ENCODE results near the gene CELA2B.
"Not testable (repeated sequence)": the region's sequence is repeated elsewhere in the genome, so short reads cannot be mapped to it uniquely, and the experiment has no call there.

The CELA2B gene

GRCh38 chr1:15431571-15431948 is 44.3 kb upstream of the CELA2B start:
- TF ChIP-seq CTCF (IDR thresholded peaks at IDR 0.05; ENCODE audit: control insufficient read depth, extremely low read depth, insufficient read depth) = no peak
- no peak for DNase-seq (ENCODE audit: low read depth)
- no peak overlapping the region for H3K4me3 ChIP-seq (ENCODE audit: low read depth, low read length)

- no peak overlapping the region for H3K4me3 ChIP-seq (ENCODE audit: low read depth, low read length)
- TF ChIP-seq CTCF (IDR thresholded peaks at IDR 0.05; ENCODE audit: control insufficient read depth, extremely low read depth, insufficient read depth) = no peak
- no peak for DNase-seq (ENCODE audit: low read depth)
Measured at GRCh38 chr1:15432324-15432723, 43.6 kb upstream of the CELA2B start.

GRCh38 chr1:15433471-15433870 is 42.4 kb upstream of the CELA2B start:
- H3K4me3 ChIP-seq (ENCODE audit: low read depth, low read length) = no peak overlapping the region
- no peak for DNase-seq (ENCODE audit: low read depth)
- TF ChIP-seq CTCF (IDR thresholded peaks at IDR 0.05; ENCODE audit: control insufficient read depth, extremely low read depth, insufficient read depth) = no peak

- not testable (repeated sequence) for DNase-seq (ENCODE audit: low read depth)
Measured at GRCh38 chr1:15434739-15435138, 41.2 kb upstream of the CELA2B start.

GRCh38 chr1:15435239-15436077 is 40.4 kb upstream of the CELA2B start:
- DNase-seq (ENCODE audit: low read depth) = no peak
- no peak for TF ChIP-seq CTCF (IDR thresholded peaks at IDR 0.05; ENCODE audit: control insufficient read depth, extremely low read depth, insufficient read depth)
- no peak overlapping the region for H3K4me3 ChIP-seq (ENCODE audit: low read depth, low read length)

More at GRCh38 chr1:15434739-15435138, 41.2 kb upstream of the CELA2B start:
- not testable (repeated sequence) for H3K4me3 ChIP-seq (ENCODE audit: low read depth, low read length)

GRCh38 chr1:15436881-15437442 is 38.9 kb upstream of the CELA2B start:
- H3K4me3 ChIP-seq (ENCODE audit: low read depth, low read length) = no peak overlapping the region
- no peak for DNase-seq (ENCODE audit: low read depth)
- no peak for TF ChIP-seq CTCF (IDR thresholded peaks at IDR 0.05; ENCODE audit: control insufficient read depth, extremely low read depth, insufficient read depth)

- no peak for TF ChIP-seq CTCF (IDR thresholded peaks at IDR 0.05; ENCODE audit: control insufficient read depth, extremely low read depth, insufficient read depth)
- DNase-seq (ENCODE audit: low read depth) = no peak
- H3K4me3 ChIP-seq (ENCODE audit: low read depth, low read length) = no peak overlapping the region
Measured at GRCh38 chr1:15439325-15439724, 36.6 kb upstream of the CELA2B start.

All from LNCaP clone FGC (cell line).